Measurements from ENCODE around the gene ROBO1.
A peak's percentile ranks its signal among the peaks of the same experiment; 100 is the strongest.

Gene ROBO1

GRCh38 chr3:78848392-78849288 lies 919.2 kb downstream of the ROBO1 start:
- DNase-seq (ENCODE audit: low read depth, low spot score), result no peak

DNA sequence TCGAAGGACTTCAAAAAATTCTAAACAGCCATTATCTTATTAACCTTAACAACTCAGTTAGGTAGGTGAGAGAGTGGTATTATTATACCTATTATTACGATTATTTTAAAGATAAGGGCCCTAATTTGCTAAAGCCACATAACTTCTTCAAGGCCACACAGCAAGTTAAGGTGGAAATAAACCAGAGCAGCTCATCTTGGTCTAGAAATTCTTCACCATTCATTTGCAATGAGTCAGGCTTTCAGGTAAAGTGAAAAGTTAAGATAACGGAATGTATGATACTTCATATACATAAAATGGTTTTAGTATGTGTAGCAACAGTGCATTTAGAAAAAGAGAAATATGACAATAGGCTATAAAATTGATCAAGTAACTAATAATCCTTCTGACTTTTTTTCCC lies 920.2 kb downstream of the ROBO1 start:
- DNase-seq (ENCODE audit: low read depth, low spot score), result no peak

- no peak for DNase-seq (ENCODE audit: low read depth, low spot score)
Observed at GRCh38 chr3:78847203-78847602, 920.6 kb downstream of the ROBO1 start.

GRCh38 chr3:78846718-78847117 lies 921.1 kb downstream of the ROBO1 start:
- DNase-seq (ENCODE audit: low read depth, low spot score), result peak; percentile 33

DNA sequence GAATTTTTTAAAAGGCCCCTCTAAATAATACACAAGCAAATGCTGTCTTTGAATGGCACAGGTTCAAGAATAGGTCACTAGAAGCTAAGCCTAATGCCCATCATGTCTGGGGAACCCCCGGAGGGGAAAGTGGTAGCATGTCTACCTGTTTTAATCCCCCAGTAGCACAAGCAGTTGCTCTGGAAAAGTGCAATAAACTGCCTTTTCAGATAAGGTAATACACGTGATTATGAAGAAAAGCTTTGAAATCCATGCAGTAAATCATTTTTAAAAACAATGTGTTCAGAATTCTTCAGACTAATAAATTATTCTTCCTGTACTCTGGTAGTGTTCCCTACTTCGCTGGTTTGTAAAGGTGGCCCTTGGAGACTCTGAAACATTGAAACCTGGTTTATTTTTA lies 922.2 kb downstream of the ROBO1 start:
- no peak for DNase-seq (ENCODE audit: low read depth, low spot score)

GRCh38 chr3:78844307-78844706 lies 923.5 kb downstream of the ROBO1 start:
- no peak for DNase-seq (ENCODE audit: low read depth, low spot score)

DNA sequence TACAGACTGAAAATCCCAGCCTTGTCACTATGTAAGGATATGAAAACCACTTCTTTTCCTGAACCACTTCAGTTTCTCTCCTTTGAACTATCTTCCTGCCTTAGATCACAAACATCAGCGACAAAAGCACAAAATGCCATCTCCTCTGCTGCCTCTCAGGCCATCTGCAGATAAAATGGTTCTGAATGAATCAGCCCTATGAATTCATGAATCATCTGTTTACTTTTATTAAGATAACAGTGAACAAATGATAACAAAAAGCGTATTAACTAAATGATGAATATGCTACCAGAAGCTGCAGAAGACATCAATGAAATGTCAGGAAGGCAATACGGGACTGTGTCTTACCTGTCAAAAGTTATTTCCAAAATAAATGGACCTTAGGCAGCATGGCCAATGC lies 928.1 kb downstream of the ROBO1 start:
- no peak for DNase-seq (ENCODE audit: low read depth, low spot score)

DNA sequence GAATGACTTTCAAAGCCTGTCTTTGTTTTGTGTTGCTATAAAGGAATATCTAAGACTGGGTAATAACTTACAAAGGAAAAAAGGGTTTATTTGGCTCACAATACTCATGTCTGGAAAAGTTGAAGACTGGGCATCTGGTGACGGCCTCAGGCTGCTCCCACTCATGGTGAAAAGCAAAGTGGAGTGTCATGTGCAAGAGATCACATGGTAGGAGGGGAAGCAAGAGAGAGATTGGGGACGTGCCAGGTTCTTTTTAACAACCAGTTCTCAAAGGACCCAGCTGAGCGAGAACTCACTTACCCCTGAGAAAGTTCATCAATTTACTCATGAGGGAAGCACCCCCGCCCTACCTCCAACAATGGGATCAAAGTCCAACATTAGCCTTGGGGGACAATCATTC lies 929.4 kb downstream of the ROBO1 start:
- DNase-seq (ENCODE audit: low read depth, low spot score), result no peak

DNA sequence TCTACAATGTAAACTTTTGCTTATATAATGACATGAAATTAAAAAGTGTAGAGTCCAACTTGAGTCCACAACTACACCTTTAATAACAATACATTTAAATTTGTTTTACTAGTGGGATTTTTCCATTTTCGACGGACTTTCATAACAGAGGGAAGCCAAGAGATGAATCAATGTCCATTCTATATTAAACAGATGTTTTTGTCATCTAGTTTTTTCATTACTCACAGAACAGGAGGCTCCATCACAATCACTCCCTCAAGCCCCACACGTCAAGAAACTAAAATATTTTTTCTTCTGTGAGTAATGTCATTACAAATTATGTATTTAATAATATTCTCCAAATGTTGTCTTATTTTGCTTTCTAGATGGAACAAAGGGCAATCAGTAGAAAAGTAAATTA lies 932.9 kb downstream of the ROBO1 start:
- DNase-seq (ENCODE audit: low read depth, low spot score), result no peak

- no peak for DNase-seq (ENCODE audit: low read depth, low spot score)
Observed at GRCh38 chr3:78832785-78833204, 935.0 kb downstream of the ROBO1 start.

GRCh38 chr3:78831446-78831972 lies 936.3 kb downstream of the ROBO1 start:
- DNase-seq (ENCODE audit: low read depth, low spot score), result no peak

GRCh38 chr3:78830470-78830869 lies 937.3 kb downstream of the ROBO1 start:
- no peak for DNase-seq (ENCODE audit: low read depth, low spot score)

- no peak for DNase-seq (ENCODE audit: low read depth, low spot score)
Observed at GRCh38 chr3:78827618-78828017, 940.2 kb downstream of the ROBO1 start.

DNA sequence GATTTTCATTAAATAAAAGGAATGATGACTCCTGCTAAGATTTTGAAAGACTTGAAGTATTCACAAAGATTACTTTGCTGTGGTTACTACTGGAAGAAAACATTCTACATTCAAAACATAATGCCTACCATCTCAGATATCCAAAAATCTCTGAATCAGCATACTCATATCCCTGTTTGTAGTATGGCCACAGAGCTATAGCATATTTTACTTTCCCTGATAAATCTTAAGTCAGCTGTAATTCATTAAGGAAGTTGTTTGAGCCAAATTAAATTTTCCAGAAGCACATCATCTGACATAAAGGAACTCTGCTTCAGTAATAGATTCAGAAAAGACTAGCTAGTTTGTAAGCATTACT lies 942.0 kb downstream of the ROBO1 start:
- no peak for DNase-seq (ENCODE audit: low read depth, low spot score)

DNA sequence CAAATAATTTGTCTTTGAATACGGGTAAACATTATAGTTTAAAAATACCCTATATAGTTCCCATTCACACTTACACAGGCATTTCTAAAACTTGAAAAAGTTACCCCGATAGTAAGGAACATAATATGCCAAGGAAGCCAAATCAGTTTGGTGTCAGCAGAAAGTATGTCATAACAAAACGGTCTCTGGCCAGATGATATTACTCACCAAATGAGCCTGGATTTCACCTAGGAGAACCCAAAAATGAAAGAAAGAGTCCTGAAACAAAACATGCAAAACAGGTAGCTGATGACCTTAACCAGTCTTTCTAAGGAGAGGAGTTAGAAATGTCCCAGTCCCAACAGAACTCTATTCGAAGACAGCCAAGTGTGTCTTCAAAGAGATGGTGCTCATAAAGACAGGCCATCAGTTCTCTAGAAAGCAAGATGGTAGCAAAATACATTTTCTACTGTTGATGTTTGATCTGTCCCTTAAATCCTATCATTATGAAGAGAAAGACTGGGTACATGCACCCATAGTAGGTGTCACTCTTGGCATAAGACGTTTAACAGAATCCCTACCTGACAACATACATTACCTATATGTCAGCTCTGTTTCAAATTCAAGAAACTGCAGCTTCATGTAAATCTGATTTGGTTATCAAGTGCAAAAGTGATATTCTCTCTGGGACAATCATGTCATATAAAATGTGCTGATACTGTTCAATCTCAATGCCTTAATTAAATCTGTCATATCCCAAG lies 942.5 kb downstream of the ROBO1 start:
- no peak for DNase-seq (ENCODE audit: low read depth, low spot score)

- DNase-seq (ENCODE audit: low read depth, low spot score), result no peak
Observed at GRCh38 chr3:78823859-78824258, 943.9 kb downstream of the ROBO1 start.

GRCh38 chr3:78823434-78823833 lies 944.4 kb downstream of the ROBO1 start:
- no peak for DNase-seq (ENCODE audit: low read depth, low spot score)

- DNase-seq (ENCODE audit: low read depth, low spot score), result no peak
Observed at GRCh38 chr3:78822726-78823125, 945.1 kb downstream of the ROBO1 start.

DNA sequence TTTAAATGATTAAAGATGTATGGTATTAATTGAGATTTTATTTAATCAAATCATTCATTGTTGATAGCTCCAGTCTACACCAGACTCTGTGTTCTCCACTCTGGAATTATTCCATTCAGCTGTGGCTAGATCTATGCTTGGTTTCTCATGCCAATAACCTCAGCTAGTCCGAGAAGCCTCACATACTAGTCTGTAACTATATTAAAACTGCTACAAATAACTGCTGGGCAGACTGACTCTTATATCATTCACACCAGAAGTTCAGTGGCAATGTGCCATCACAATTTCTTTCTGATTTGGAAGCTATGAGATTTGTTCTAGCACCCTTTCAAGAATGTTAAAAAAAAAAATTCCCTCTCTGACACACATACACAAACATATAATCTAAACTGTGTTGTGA lies 947.3 kb downstream of the ROBO1 start:
- DNase-seq (ENCODE audit: low read depth, low spot score), result no peak

DNA sequence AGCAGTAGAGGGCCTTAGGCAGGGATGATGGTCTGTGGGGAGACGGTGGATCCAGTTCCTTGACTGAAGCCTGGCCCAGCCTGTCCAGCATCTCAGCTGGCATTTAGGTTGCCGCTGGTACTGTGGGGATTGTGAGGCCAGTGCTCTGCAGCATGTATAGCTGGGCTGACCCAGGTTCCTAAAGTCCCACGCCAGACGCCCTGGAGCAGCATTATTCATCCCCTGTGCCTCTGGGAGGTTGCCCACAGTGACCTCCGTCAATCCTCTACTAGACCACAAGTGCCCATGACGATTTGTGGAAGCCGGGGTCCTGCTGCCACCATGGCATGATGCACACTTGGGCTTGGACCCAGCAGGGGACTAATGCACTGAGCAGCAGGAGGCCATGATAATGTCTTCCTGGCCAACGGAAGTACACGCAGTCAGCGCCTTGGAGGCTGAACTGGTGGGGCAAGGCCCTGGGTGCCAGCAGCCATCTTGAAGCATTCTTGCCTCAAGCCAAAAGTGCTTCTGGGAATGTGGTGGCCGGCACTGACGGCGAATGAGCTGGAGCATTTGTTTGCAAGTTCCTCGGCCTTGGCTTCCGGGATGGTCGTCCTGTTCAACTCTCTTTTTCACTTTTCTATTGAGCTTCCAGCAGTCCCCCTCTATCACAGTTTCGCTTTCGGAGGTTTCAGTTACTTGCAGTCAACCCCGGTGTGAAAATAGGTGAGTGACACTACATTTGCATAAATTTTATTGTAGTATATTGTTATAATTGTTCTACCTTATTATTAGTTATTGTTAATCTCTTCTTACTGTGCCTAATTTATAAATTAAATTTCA lies 949.4 kb downstream of the ROBO1 start:
- DNase-seq (ENCODE audit: low read depth, low spot score), result no peak

DNA sequence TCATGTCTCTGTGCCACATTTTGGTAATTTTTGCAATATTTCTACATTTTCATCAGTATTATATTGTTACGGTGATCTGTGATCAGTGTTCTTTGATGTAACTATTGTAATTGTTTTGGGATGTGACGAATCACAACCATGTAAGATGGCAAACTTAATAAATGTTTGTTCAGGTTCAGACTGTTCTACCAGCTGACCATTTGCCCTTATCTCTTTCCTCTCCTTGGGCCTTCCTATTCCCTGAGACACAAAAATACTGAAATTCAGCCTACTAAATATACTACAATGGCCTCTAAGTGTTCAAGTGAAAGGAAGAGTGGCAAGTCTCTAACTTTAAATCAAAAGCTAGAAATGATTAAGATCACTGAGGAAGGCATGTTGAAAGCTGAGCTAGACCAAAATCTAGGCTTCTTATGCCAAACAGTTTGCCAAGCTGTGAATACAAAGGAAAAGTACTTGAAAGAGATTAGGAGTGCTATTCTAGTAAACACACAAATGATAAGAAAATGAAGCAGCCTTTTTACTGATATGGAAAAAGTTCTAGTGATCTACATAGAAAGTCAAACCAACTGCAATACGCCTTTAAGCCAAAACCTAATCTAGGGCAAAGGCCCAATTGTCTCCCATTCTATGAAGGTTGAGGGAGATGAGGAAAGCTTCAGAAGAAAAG lies 952.8 kb downstream of the ROBO1 start:
- DNase-seq (ENCODE audit: low read depth, low spot score), result no peak
